ENCODE data around the gene TPD52L2. TPM values are rescaled to one million over a fixed set of nuclear protein-coding genes. Genes with fewer than 3 reads are reported as not detected.

The TPD52L2 gene
- total RNA-seq, 1 experiment from 2014 or later: 192 TPM

- no peak for DNase-seq
Observed at GRCh38 chr20:63837479-63837878, 27.6 kb upstream of the TPD52L2 start.

DNA sequence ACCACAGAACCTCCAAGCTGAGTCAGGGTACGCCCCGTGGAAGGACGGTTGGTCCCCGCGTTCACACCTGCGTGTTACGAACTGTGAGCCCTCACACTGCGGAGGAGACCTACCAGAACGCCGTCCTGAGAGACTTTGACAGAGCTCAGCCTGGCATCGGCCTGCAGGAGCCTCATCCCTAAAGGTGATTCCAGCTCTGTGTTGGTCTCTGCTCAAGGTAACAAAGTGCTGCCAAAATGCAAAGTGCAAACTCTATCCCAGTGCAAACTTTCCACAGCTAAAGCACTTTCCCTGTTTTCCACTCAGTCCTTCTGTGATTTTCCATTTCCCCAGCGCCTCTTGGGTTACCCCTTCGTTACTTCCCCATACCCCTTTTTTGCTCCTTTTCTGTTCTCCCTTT is 25.4 kb upstream of the TPD52L2 start:
- Mint-ChIP-seq H3K36me3 (ENCODE audit: insufficient read depth, unreplicated experiment) (peaks cover 17% of the 10 kb centered on the region), H3K4me1 (ENCODE audit: low read depth, unreplicated experiment) (peaks cover 7% of the 10 kb centered on the region), H3K27me3 (ENCODE audit: unreplicated experiment) (peaks cover 52% of the 10 kb centered on the region), H3K9me3 (ENCODE audit: low read depth, unreplicated experiment) (no peaks in the 10 kb centered on the region), H3K27ac (ENCODE audit: unreplicated experiment) (no peak overlapping the region), H3K4me3 (ENCODE audit: low read depth, unreplicated experiment) (no peak overlapping the region)
- intact Hi-C loops (cut with micrococcal nuclease; ENCODE audit: unreplicated experiment): no loop called here
- no TSS peak for BruUV-seq (replicated peaks)
- CTCF ChIA-PET: no interaction called here
- no peak for TF ChIP-seq CTCF (IDR thresholded peaks at IDR 0.05; ENCODE audit: unreplicated experiment)
- no peak for DNase-seq

More at GRCh38 chr20:63837479-63837878, 27.6 kb upstream of the TPD52L2 start:
- H3K9me3 Mint-ChIP-seq (ENCODE audit: low read depth, unreplicated experiment): no peaks in the 10 kb centered on the region
- BruUV-seq (replicated peaks): no TSS peak
- H3K27me3 Mint-ChIP-seq (ENCODE audit: unreplicated experiment): peaks cover 41% of the 10 kb centered on the region
- H3K4me1 Mint-ChIP-seq (ENCODE audit: low read depth, unreplicated experiment): peaks cover 15% of the 10 kb centered on the region
- intact Hi-C loops (cut with micrococcal nuclease; ENCODE audit: unreplicated experiment): no loop called here
- H3K36me3 Mint-ChIP-seq (ENCODE audit: insufficient read depth, unreplicated experiment): peaks cover 26% of the 10 kb centered on the region
- H3K27ac Mint-ChIP-seq (ENCODE audit: unreplicated experiment): no peak overlapping the region
- TF ChIP-seq CTCF (IDR thresholded peaks at IDR 0.05; ENCODE audit: unreplicated experiment): no peak
- no peak overlapping the region for H3K4me3 Mint-ChIP-seq (ENCODE audit: low read depth, unreplicated experiment)
- CTCF ChIA-PET: no interaction called here

GRCh38 chr20:63840405-63840828 is 24.7 kb upstream of the TPD52L2 start:
- Mint-ChIP-seq H3K9me3 (ENCODE audit: low read depth, unreplicated experiment) (no peaks in the 10 kb centered on the region), H3K27ac (ENCODE audit: unreplicated experiment) (no peak overlapping the region), H3K27me3 (ENCODE audit: unreplicated experiment) (peaks cover 45% of the 10 kb centered on the region), H3K4me1 (ENCODE audit: low read depth, unreplicated experiment) (peaks cover 4% of the 10 kb centered on the region), H3K4me3 (ENCODE audit: low read depth, unreplicated experiment) (no peak overlapping the region), H3K36me3 (ENCODE audit: insufficient read depth, unreplicated experiment) (peaks cover 10% of the 10 kb centered on the region)
- DNase-seq: no peak
- CTCF ChIA-PET: interaction anchor here (1.0 kb wide), 1 partner anchor 25 kb away, joined by 3 read pairs; the partner anchor contains the start of gene TPD52L2
- intact Hi-C loops (cut with micrococcal nuclease; ENCODE audit: unreplicated experiment): no loop called here
- no peak for TF ChIP-seq CTCF (IDR thresholded peaks at IDR 0.05; ENCODE audit: unreplicated experiment)
- BruUV-seq (replicated peaks): no TSS peak

DNA sequence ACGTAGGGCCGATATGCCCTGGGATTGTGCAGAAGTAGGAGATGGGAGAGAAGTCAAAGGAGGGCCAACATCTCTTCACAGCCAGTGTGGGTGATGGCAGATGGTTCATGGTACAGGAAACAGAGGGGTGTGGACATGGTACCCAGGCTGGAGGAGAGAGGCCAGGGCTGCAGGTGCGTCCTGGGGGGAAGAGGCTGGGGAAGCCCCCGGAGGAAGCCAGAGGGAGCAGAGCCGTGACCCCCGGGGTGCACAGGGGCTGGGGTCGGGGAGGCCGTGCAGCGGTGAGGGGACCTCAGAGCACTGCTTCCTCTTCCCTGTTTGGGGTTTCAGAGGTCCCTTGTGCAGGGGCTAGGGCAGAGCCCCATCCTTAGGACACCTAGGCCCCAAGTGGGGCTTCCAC is 22.8 kb upstream of the TPD52L2 start:
- no TSS peak for BruUV-seq (replicated peaks)
- no peak overlapping the region for H3K27ac Mint-ChIP-seq (ENCODE audit: unreplicated experiment)
- intact Hi-C loops (cut with micrococcal nuclease; ENCODE audit: unreplicated experiment): no loop called here
- CTCF ChIA-PET: no interaction called here
- DNase-seq: no peak
- H3K27me3 Mint-ChIP-seq (ENCODE audit: unreplicated experiment): peaks cover 43% of the 10 kb centered on the region
- H3K9me3 Mint-ChIP-seq (ENCODE audit: low read depth, unreplicated experiment): no peaks in the 10 kb centered on the region
- peaks cover 9% of the 10 kb centered on the region for H3K36me3 Mint-ChIP-seq (ENCODE audit: insufficient read depth, unreplicated experiment)
- no peak for TF ChIP-seq CTCF (IDR thresholded peaks at IDR 0.05; ENCODE audit: unreplicated experiment)
- H3K4me3 Mint-ChIP-seq (ENCODE audit: low read depth, unreplicated experiment): no peak overlapping the region
- no peaks in the 10 kb centered on the region for H3K4me1 Mint-ChIP-seq (ENCODE audit: low read depth, unreplicated experiment)

Data from Calu3 (cell line).